ENCODE data around the gene ZDHHC12.

The ZDHHC12 gene

DNA sequence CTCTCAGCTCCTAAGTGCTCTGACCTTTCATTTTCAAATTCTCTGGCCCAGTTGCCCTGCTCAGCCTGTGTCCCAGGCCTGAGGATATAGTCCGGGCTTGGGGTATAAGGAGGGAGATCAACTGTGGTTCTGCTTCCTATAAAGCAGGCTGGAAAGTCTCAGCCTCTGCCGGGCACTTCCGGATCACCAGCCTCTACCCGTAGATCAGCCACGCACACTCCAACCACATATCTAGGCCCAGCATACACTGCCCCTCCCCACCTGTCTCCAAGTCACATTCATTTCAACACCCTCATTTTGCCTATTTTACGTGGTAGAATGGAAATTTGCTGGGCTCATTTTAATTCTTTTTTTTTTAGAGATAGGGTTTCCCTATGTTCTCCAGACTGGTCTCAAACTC lies 44.7 kb upstream of the ZDHHC12 start:
- TF ChIP-seq, protein P1, sequence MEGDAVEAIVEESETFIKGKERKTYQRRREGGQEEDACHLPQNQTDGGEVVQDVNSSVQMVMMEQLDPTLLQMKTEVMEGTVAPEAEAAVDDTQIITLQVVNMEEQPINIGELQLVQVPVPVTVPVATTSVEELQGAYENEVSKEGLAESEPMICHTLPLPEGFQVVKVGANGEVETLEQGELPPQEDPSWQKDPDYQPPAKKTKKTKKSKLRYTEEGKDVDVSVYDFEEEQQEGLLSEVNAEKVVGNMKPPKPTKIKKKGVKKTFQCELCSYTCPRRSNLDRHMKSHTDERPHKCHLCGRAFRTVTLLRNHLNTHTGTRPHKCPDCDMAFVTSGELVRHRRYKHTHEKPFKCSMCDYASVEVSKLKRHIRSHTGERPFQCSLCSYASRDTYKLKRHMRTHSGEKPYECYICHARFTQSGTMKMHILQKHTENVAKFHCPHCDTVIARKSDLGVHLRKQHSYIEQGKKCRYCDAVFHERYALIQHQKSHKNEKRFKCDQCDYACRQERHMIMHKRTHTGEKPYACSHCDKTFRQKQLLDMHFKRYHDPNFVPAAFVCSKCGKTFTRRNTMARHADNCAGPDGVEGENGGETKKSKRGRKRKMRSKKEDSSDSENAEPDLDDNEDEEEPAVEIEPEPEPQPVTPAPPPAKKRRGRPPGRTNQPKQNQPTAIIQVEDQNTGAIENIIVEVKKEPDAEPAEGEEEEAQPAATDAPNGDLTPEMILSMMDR (IDR thresholded peaks at IDR 0.05; ENCODE audit: control insufficient read depth, extremely low read depth, insufficient read depth) = no peak
- no peak overlapping the region for H3K4me3 ChIP-seq (ENCODE audit: low read depth, low read length)
- DNase-seq (ENCODE audit: low read depth) = no peak

DNA sequence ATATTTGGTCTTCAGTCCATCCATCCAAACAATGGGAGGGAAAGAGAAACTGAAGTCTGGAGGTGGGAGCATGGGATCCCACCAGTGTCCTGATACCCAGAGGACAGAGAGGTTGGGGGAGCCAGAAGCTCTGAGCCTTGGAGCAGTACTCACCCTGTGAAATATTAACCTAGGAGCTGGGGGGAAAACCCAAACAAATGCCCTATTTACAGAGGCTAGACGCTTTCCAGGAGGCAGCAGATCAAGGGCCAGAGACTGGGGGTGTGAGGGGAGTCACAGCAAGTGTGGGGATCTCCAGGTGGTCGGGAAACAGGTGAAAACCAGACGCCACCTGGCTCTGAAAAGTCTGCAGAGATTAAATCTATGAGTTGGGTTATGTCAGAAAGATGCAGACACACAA lies 41.6 kb upstream of the ZDHHC12 start:
- H3K4me3 ChIP-seq (ENCODE audit: low read depth, low read length) = no peak overlapping the region
- no peak for DNase-seq (ENCODE audit: low read depth)
- TF ChIP-seq, protein P1 (IDR thresholded peaks at IDR 0.05; ENCODE audit: control insufficient read depth, extremely low read depth, insufficient read depth) = no peak

DNA sequence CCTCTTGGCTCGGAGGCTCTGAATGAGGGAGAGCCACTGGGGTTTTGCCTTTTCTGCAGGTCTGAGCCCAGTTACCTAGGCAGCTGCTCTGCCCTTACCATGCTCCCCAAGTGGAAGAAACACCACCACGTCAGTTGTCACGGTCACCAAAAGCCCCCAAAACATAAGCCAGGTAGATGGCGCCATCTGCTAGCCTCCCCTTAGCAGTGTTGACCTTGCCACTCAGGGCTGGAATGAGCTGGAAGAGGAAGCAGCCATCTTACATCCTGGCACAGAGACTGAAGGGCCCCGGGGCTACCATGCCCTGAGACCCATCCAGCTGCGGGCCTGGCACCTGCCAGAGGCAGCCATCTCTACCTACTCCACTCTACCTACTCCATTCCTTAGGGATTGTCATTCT lies 40.4 kb upstream of the ZDHHC12 start:
- DNase-seq (ENCODE audit: low read depth) = no peak
- TF ChIP-seq, protein P1 (IDR thresholded peaks at IDR 0.05; ENCODE audit: control insufficient read depth, extremely low read depth, insufficient read depth) = no peak

DNA sequence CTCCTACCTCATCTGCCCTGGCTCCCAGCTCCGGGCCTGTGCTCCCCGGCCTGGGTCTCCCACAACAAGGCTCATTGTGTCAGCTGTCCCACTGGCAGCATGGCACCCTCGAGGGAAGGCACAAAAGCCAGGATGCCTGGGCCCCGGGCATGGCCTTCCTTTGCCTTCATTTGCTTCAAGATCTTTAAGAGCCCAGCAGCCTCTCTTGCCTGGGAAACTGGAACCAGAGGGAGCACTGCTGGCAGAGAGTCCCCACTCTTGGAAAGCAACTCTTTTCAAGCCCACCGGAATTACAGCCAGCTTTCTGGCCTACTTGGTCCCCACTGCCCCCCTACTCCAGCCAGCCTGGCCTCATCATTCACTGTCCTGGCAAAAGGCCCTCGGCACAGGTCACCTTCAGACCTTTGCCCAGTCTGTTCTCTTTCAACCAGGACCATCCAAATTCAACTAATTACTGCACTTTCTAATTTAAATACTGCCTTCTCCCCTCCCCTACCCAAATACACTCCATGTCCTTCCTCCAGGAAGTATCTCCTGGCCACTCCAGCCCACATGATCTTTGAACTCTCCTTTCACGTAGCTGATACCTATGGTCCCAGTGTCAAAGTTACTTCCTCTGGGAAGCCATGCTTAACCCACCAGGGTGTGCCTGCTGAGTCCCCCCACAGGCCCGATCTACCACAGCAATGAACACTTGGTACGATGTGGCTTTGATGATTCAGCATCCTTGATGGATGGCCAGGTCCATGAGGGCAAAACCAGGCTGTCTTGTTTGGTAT lies 38.9 kb upstream of the ZDHHC12 start:
- H3K4me3 ChIP-seq (ENCODE audit: low read depth, low read length) = no peak overlapping the region
- DNase-seq (ENCODE audit: low read depth) = no peak
- TF ChIP-seq, protein P1 (IDR thresholded peaks at IDR 0.05; ENCODE audit: control insufficient read depth, extremely low read depth, insufficient read depth) = no peak

More for the DNA sequence above, 40.4 kb upstream of the ZDHHC12 start:
- no peak overlapping the region for H3K4me3 ChIP-seq (ENCODE audit: low read depth, low read length)

DNA sequence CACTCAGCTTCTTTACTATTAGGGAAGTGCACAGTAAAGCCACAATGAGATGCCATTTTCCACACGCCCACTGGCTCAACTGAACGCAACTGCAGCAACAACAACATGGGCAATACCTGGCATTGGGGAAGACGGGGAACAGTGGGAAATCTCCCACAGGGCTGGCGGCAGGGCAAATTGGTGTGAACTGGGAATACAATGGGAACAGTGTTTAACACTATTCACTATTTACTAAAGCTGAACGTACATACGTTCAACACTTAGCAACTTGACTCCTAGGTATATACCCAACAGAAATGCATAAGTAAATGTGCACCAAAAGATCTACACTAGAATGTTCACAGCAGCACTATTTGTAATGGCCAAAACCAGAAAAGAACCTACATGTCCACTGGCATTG lies 33.7 kb upstream of the ZDHHC12 start:
- DNase-seq (ENCODE audit: low read depth) = no peak
- no peak overlapping the region for H3K4me3 ChIP-seq (ENCODE audit: low read depth, low read length)
- TF ChIP-seq, protein P1 (IDR thresholded peaks at IDR 0.05; ENCODE audit: control insufficient read depth, extremely low read depth, insufficient read depth) = no peak

DNA sequence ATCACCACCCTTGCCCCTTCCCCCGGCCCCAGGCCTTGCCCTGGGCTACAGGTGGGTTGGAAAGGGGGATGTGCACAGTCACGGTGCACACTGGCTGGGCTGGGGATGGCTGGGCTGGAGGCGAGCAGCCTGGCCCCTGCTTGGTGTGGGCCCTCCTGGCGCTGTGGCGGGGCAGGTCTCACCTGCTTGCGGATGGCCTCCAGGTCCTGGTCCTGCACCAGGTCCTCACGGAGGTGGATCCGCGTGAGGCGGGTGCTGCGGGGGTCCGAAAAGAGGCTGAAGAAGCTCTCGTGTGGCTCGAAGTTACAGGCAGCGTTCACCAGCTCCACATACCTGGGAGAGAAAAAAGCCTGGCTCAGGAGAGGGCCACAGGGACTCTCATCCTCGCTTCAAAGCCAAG lies 29.7 kb upstream of the ZDHHC12 start:
- TF ChIP-seq, protein P1 (IDR thresholded peaks at IDR 0.05; ENCODE audit: control insufficient read depth, extremely low read depth, insufficient read depth) = no peak
- H3K4me3 ChIP-seq (ENCODE audit: low read depth, low read length) = no peak overlapping the region
- DNase-seq (ENCODE audit: low read depth) = no peak
